SKM-1 (cell line): Measurements from ENCODE around the gene RBPMS2.
"Not testable (repeated sequence)": the region's sequence is repeated elsewhere in the genome, so short reads cannot be mapped to it uniquely, and the experiment has no call there.

Experiments used
- DNase-seq: peaks from one replicate; lab custom pipeline; 2025; ENCODE audit not compliant: unreplicated experiment; lab: John Stamatoyannopoulos, UW

The RBPMS2 gene

GRCh38 chr15:64775551-64776401, at the start of gene RBPMS2:
RBPMS2 (minus strand) TSS chr15:64775589; CDS start chr15:64775319, 270 bp downstream.
- no peak for DNase-seq

DNA sequence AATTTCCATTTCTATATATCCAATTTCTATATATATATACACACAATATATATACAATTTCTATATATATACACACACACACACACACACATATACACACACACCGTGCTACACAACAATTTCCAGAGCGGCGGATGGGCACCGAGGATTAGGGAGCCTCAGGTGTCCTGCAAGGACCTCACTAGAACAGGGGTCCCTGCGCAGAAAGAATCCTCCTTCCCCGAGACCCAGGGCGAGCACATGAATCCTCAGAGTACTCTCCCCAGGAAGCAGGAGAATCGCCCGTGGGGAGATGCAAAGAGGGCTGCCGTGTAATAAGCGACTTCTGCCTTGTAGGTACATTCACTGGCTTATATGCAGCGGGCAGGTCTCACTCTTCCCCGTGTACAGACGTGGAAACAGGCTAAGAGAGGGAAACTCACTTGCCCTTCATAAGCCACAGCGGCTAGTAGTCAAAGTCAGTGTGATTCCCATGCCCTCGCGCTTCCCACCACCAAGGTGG, 49.6 kb upstream of the RBPMS2 start:
- DNase-seq = no peak

DNA sequence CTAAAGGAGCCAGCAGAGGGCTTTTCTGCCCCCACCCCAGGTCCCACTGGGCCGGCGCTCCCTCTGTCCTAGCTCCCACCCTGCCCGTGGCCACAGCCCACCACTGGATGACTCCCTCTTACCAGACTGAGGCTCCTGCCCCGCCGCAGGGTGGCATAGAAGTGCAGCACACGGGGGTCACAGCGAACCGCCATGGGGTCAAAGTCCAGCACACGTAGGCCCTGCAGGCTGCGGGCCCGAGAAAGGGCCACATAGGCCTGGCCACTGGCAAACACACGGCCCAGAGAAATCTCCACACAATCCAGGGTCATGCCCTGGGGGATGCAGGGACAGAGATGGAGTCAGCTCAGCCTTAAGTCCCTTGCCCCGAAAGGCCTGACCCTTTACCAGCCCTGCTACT, 41.1 kb upstream of the RBPMS2 start:
- DNase-seq = no peak

DNA sequence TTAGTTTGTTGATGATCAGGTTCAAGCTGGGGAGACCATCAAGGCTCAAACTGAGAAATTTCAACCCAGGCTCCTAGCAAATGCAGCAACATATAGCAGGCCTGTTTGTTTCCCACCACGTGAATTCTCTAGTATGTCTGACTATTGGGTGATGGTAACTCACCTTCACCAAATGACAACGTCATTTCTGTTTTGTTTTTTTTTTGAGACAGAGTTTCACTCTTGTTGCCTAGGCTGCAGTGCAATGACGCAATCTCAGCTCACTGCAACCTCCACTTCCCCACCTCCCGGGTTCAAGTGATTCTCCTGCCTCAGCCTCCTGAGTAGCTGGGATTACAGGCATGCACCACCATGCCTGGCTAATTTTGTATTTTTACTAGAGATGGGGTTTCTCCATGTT, 39.6 kb upstream of the RBPMS2 start:
- DNase-seq = not testable (repeated sequence)

DNA sequence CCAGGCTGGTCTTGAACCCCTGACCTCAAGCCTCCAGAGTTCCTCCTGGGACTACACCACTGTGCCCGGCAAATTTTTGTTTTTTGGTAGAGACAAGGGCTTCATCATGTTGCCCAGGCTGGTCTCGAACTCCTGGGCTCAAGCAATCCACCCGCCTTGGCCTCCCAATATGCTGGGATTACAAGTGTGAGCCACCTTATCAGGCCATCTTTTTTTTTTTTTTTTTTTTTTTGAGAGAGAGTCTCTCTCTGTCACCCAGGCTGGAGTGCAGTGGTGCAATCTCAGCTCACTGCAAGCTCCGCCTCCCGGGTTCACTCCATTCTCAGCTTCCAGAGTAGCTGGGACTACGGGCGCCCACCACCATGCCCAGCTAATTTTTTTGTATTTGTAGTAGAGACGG, 38.9 kb upstream of the RBPMS2 start:
- DNase-seq = not testable (repeated sequence)

DNA sequence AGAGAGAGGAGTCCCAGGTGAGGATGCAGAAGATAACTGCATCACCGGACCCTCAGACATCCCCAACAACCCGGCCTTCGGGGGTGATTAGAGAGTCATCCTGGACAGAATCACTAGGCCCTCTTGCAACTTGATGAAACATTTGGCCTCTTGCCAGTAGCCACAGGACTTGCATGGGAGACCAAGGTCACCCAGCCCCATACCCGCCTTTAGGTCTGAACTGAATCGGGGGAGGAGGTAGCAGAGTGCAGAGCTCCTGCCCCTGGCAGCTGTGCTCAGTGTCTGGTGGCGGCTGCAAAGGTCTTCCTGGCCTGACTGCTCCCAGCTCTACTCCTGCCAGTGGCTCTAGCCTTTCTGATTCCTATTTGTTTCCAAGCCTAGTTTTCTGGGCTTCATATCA, 37.7 kb upstream of the RBPMS2 start:
- no peak for DNase-seq

DNA sequence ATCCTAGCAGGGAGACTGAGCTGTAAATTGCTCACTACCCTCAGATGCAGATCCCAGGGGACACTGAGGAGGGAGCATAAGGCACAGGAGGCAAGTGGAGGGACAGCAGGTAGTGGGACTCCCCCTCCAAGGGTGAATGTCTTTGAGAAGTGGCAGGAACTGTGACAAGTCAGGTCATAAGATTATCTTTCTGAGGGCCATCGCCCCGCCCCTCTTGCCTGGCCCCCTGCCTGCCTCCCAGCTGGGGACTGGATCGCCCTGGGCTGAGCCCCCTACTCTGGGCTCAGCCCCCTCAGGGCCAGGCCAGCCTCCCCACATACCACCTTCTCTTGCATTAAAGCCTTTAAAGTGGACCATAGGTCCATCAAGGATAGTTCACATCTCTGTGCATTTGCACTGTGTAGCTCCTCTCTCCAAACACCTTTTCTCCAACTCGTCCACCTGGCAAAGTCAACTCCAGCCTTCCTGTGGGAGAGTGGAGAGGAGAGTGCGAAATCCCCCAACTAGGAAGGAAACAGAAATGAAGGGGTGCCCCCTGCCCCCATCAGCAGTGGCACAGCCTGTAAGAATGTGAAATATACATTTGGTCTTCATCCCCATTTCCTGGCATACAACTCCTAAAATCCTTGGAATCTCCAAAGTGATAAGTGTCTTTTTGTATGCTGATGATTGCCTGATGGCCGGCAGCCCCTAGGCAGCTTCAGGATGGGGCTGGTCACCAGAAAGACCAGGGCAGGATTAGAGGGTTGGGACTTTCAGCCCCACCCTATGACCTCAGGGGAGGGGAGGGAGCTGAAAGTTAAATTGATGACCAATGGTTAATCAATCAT, 35.3 kb upstream of the RBPMS2 start:
- DNase-seq = no peak

GRCh38 chr15:64809649-64810496, 34.5 kb upstream of the RBPMS2 start:
- DNase-seq = peak; percentile 33

DNA sequence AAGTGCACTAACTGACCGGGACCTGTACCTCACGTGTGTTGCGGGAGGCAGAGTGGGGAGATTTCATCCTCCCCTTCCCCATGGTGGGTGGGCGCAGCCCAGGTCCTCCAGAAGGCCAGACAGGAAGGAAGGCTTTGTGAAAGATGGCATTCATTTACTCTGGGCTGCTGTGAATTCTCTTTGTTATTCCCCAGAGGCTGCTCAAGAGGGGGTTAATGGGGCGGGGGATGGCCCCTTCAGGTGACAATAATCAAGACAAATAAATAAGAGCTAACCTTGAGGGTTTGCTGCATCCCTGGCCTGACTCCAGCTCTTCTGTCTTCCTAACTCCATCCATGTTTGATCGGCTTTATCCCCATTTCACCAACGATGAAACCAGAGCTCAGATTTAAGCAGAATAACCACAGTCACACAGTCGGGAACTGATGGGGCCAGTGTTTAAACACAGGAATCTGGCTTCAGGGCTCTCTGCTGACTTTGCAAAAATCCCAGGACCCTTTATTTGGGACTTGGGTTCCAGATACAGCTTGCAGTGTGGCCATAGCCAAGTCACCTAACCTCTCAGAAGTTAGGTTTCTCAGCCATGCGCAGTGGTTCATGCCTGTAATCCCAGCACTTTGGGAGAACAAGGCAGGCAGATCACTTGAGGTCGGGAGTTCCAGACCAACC, 33.5 kb upstream of the RBPMS2 start:
- no peak for DNase-seq

DNA sequence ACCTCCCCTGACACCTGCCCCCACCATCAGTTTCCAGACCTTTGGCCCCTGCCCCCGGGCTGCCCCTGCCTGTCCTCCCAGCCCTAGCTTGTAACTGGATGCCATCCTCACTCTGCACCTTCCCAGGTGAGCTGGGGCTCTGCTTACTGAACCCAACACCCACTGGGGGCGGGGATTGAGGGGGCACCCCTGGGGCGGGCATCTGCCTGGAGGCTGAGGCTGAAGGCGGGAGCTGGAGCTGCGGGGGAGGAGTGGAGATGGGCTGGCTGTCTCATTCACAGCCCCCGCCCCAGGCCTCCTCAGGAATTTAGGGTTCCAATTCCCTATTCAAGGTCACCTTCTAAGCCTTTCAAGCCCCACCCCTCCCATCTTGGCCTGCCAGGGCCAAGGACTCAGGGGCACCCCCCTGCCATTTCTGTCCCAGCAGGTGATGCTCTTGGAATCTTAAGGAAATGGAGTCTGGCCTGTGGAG, 32.4 kb upstream of the RBPMS2 start:
- DNase-seq = no peak

- no peak for DNase-seq
These were observed 31.8 kb upstream of the RBPMS2 start for GRCh38 chr15:64807051-64807749.

GRCh38 chr15:64806509-64806908, 31.1 kb upstream of the RBPMS2 start:
- DNase-seq = no peak

DNA sequence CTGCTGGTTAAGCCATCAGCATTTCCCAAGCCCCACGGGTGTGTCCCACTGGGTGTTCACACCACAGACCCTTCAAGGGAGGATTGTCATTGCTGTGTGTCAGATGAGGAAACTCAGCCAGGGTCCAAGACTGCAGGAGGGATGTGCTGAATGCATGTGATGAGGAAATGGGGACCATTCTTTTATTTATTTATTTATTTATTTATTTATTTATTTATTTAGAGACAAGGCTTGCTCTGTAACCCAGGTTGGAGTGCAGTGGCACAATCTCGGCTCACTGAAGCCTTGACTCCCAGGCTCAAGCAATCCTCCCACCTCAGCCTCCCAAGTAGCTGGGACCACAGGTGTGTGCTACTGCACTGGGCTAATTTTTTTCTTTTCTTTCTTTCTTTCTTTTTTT, 29.2 kb upstream of the RBPMS2 start:
- DNase-seq = no peak

DNA sequence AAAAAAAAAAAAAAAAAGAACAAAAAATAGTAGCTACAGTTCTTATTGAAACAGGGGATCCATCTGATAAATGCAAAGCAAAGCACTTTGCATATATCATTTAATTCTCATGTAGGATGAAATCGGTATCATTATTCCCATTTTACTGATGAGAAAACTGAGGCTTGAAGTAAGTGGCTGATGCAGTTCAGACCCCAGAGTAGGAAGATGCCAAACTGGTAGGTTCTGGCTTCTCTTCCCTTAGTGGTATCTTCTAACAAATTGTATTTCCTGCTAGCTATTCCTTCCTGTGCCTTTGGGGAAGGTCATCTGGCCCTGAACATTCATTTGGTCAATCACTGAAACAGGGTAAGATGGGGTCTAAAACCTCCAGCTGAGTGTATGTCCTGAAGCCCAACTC, 28.1 kb upstream of the RBPMS2 start:
- no peak for DNase-seq

- DNase-seq = no peak
These were observed 25.1 kb upstream of the RBPMS2 start for GRCh38 chr15:64800476-64800875.

- DNase-seq = not testable (repeated sequence)
These were observed 23.5 kb upstream of the RBPMS2 start for GRCh38 chr15:64798905-64799304.

- not testable (repeated sequence) for DNase-seq
These were observed 20.5 kb upstream of the RBPMS2 start for GRCh38 chr15:64795921-64796320.

GRCh38 chr15:64795299-64795698, 19.9 kb upstream of the RBPMS2 start:
- DNase-seq = not testable (repeated sequence)

DNA sequence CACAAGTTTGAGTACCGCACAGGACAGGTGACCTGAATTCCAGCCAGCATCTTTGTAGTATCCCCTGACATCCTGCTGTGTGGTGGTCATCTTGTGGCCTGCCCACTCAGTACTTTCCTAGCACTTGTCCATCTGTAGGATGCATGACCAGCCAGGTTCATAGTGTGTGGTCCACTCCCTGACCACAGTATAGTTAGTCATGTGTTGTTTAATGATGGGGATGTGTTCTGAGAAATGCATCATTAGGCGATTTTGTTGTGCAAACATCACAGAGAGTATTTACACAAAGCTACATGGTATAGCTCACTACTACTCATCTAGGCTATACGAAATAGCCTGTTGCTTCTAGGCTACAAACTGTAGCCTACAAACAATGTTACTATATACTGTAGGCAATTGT, 16.9 kb upstream of the RBPMS2 start:
- DNase-seq = no peak

DNA sequence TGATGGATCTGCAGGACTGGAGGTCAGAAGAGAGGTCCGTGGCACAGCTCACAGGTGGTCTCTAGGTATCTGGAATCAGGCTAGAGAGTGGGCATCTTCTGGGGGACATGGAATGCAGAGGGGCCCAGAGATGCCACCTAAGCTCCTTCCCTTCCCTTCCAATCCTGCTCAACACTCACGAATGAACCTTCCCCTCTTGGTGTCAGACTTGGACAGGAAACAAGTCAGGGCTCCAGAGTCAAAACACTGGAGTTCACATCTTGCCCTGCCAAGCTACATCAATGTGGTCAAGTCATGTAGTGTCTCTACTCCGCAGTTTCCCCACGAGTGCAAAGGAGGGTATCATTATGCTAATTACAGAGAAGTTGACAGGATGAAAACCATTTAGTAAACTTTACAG, 16.0 kb upstream of the RBPMS2 start:
- no peak for DNase-seq
